PC-3 (cell line): ENCODE measurements around the gene MYO9A.

Experiments
- EZH2 ChIP-seq: fragments of 300-600 bp; sonication (generic); IDR thresholded peaks from one replicate; pipeline ENCODE4 v1.6.1; 2017; ENCODE audit warnings: antibody characterized with exemption, mild to moderate bottlenecking, low read length; ENCODE audit not compliant: unreplicated experiment
- TF ChIP-seq, protein P1 (sequence below): fragments of 300-600 bp; sonication (generic); conservative IDR thresholded peaks from 2 replicates; pipeline ENCODE4 v1.5.1; 2017; ENCODE audit warnings: antibody characterized with exemption, low read depth, mild to moderate bottlenecking, low read length

DNA sequence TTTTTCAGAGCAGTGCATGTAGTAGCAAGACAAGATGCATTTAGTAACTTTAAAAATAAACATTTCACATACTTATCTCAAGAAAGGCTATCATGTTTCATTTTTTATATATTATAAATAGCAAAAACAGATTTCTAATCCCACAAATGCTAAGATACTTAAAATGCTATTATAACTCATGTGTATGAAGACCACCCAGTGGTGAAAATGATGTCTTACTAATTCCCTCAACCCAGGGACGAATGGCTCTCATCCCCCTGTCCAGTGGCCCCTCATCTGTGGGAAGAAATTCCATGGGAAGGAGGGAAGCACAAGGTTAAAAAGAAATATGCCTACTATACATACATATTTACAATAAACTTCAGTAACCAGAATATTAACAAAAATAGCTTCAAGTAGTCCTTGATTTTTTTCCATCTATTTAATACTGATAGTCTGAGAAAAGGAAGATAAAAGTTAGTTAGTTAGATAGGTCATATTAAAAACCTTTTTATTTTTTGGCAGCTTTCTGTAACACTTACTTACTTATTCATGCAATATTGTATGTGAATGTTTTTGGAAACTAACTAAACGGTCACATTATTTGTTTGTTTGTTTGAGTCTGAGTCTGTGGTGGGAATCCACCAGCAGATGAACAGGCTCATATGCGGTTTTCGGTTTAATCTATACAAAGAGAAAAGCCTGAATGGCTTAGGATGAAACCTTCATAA is 292.8 kb downstream of the MYO9A start:
- TF ChIP-seq, protein P1, sequence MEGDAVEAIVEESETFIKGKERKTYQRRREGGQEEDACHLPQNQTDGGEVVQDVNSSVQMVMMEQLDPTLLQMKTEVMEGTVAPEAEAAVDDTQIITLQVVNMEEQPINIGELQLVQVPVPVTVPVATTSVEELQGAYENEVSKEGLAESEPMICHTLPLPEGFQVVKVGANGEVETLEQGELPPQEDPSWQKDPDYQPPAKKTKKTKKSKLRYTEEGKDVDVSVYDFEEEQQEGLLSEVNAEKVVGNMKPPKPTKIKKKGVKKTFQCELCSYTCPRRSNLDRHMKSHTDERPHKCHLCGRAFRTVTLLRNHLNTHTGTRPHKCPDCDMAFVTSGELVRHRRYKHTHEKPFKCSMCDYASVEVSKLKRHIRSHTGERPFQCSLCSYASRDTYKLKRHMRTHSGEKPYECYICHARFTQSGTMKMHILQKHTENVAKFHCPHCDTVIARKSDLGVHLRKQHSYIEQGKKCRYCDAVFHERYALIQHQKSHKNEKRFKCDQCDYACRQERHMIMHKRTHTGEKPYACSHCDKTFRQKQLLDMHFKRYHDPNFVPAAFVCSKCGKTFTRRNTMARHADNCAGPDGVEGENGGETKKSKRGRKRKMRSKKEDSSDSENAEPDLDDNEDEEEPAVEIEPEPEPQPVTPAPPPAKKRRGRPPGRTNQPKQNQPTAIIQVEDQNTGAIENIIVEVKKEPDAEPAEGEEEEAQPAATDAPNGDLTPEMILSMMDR, result no peak
- TF ChIP-seq EZH2, result no peak
